Smooth muscle cell (in vitro differentiated cells): ENCODE data around the gene ADAMTS18. TPM values are rescaled to one million over a fixed set of nuclear protein-coding genes. Genes with fewer than 3 reads are reported as not detected.

Source experiments
- DNase-seq: peaks from one replicate; lab custom pipeline; 2025; ENCODE audit not compliant: unreplicated experiment; lab: John Stamatoyannopoulos, UW
- H2AFZ ChIP-seq: fragments of 200-600 bp; sonication (generic); 2 replicates; pipeline ENCODE4 v1.6.0; 2016; ENCODE audit warnings: antibody characterized with exemption, low read depth, mild to moderate bottlenecking
- H3F3A ChIP-seq: fragments of 200-600 bp; sonication (generic); 2 replicates; pipeline ENCODE4 v1.6.0; 2017; ENCODE audit warnings: antibody characterized with exemption, low read depth
- H3K27ac ChIP-seq: fragments of 200-600 bp; sonication (generic); 2 replicates; pipeline ENCODE4 v1.5.1; 2016; ENCODE audit warnings: low read depth, mild to moderate bottlenecking
- H3K27me3 ChIP-seq: fragments of 200-600 bp; sonication (generic); 2 replicates; pipeline ENCODE4 v1.6.1; 2016; ENCODE audit warnings: low read depth, mild to moderate bottlenecking
- H3K36me3 ChIP-seq: fragments of 200-600 bp; sonication (generic); 2 replicates; pipeline ENCODE4 v1.5.1; 2016; ENCODE audit warnings: low read depth
- H3K4me1 ChIP-seq: fragments of 200-600 bp; sonication (generic); 2 replicates; pipeline ENCODE4 v1.5.1; 2016; ENCODE audit warnings: low read depth
- H3K4me2 ChIP-seq: fragments of 200-600 bp; sonication (generic); 2 replicates; pipeline ENCODE4 v1.6.0; 2016; ENCODE audit warnings: mild to moderate bottlenecking
- H3K4me3 ChIP-seq: fragments of 200-600 bp; sonication (generic); 2 replicates; pipeline ENCODE4 v1.5.1; 2016; ENCODE audit warnings: mild to moderate bottlenecking
- H3K79me2 ChIP-seq: fragments of 200-600 bp; sonication (generic); 2 replicates; pipeline ENCODE4 v1.6.0; 2016; ENCODE audit warnings: low read depth, mild to moderate bottlenecking
- H3K9ac ChIP-seq: fragments of 200-600 bp; sonication (generic); 2 replicates; pipeline ENCODE4 v1.6.0; 2016; ENCODE audit warnings: low read depth
- H3K9me3 ChIP-seq: fragments of 200-600 bp; sonication (generic); replicated peaks from 2 replicates; pipeline ENCODE4 v1.5.1; 2016; ENCODE audit warnings: low read depth
- H4K20me1 ChIP-seq: fragments of 200-600 bp; sonication (generic); 2 replicates; pipeline ENCODE4 v1.6.0; 2016; ENCODE audit warnings: low read depth
- CTCF ChIP-seq: fragments of 200-600 bp; sonication (generic); IDR thresholded peaks from 2 replicates; pipeline ENCODE4 v1.5.1; 2017; ENCODE audit warnings: borderline replicate concordance, mild to moderate bottlenecking, antibody characterized with exemption; ENCODE audit not compliant: insufficient read depth, poor library complexity, severe bottlenecking
- WGBS: methylation state at CpG from one replicate; pipeline ENCODE4 v1.1.7; 2016; ENCODE audit warnings: low lambda C conversion rate; 5-methylcytosine and 5-hydroxymethylcytosine counted together
- polyA plus RNA-seq: library from polyadenylated mRNA; unstranded; fragments of >200 nt; fragmentation: Nextera tagmentation; extraction: Ambion mirVana; gene quantifications from 2 replicates; pipeline ENCODE4 v1.2.1, GENCODE V29; 2016
- total RNA-seq: library from RNA; depleted of rRNA; stranded (reverse); fragments of >200 nt; gene quantifications from 2 replicates; pipeline ENCODE4 v1.2.3, GENCODE V29; 2014

Gene ADAMTS18
- total and polyA plus RNA-seq, 2 experiments from 2014 or later: 0.05 to 4.4 TPM

GRCh38 chr16:77336637-77337036, 98.2 kb downstream of the ADAMTS18 start:
- Histone ChIP-seq H3F3A (no peaks in the 10 kb centered on the region), H3K27ac (no peak overlapping the region), H3K4me1 (peaks cover 5% of the 10 kb centered on the region), H3K36me3 (no peaks in the 10 kb centered on the region), H3K9ac (no peak overlapping the region), H3K4me3 (no peak overlapping the region), H4K20me1 (no peaks in the 10 kb centered on the region), H3K27me3 (no peaks in the 10 kb centered on the region), H3K4me2 (no peak overlapping the region), H3K9me3 (no peaks in the 10 kb centered on the region), H2AFZ (no peak overlapping the region), H3K79me2 (no peaks in the 10 kb centered on the region)
- no peak for DNase-seq
- no peak for TF ChIP-seq CTCF
- 89% methylated on average over 2 of the region's 2 CpGs for WGBS

GRCh38 chr16:77335652-77336234, 99.1 kb downstream of the ADAMTS18 start:
- H3K9me3 ChIP-seq: no peaks in the 10 kb centered on the region
- 81% methylated on average over 12 of the region's 12 CpGs for WGBS
- H3K36me3 ChIP-seq: no peaks in the 10 kb centered on the region
- no peak for DNase-seq
- H4K20me1 ChIP-seq: no peaks in the 10 kb centered on the region
- no peak overlapping the region for H3K9ac ChIP-seq
- no peaks in the 10 kb centered on the region for H3F3A ChIP-seq
- no peak overlapping the region for H3K4me3 ChIP-seq
- H3K4me1 ChIP-seq: peaks cover 8% of the 10 kb centered on the region
- no peaks in the 10 kb centered on the region for H3K79me2 ChIP-seq
- no peaks in the 10 kb centered on the region for H3K27me3 ChIP-seq
- no peak overlapping the region for H2AFZ ChIP-seq
- H3K4me2 ChIP-seq: no peak overlapping the region
- H3K27ac ChIP-seq: no peak overlapping the region
- TF ChIP-seq CTCF: no peak

GRCh38 chr16:77332792-77333191, 102.0 kb downstream of the ADAMTS18 start:
- no peak for TF ChIP-seq CTCF
- Histone ChIP-seq H3K4me2 (peak overlapping the region; percentile 51), H3K4me3 (no peak overlapping the region), H3K79me2 (no peaks in the 10 kb centered on the region), H3K27me3 (no peaks in the 10 kb centered on the region), H2AFZ (no peak overlapping the region), H3K4me1 (peaks cover 18% of the 10 kb centered on the region), H3F3A (no peaks in the 10 kb centered on the region), H3K9me3 (no peaks in the 10 kb centered on the region), H4K20me1 (no peaks in the 10 kb centered on the region), H3K27ac (no peak overlapping the region), H3K9ac (no peak overlapping the region), H3K36me3 (no peaks in the 10 kb centered on the region)
- whole genome bisulfite sequencing: 62% methylated on average over 5 of the region's 5 CpGs
- no peak for DNase-seq
